Right lobe of liver (tissue), 6 donors: ENCODE data around the gene KRCC1. TPM values are rescaled to one million over a fixed set of nuclear protein-coding genes. Genes with fewer than 3 reads are reported as not detected.

ENCODE experiments used
- ATAC-seq, 4 donors: fragments of 200-7000 bp; cut with Tn5 transposase; one replicate each; pipeline ENCODE4 v1.9.1; 2020; ENCODE audit warnings: mild to moderate bottlenecking in 4 of 4, moderate library complexity in 4 of 4
- DNase-seq, 3 donors: peaks; one replicate each; pipeline ENCODE4 v3.0.0-alpha.2; 2020
- H3K27ac ChIP-seq, 3 donors: fragments of 200-600 bp; one replicate each; pipeline ENCODE4 v1.8.0; 2022
- H3K27me3 ChIP-seq, 2 donors: fragments of 200-600 bp; one replicate each; pipeline ENCODE4 v1.8.0; 2022
- H3K36me3 ChIP-seq, 4 donors: fragments of 200-600 bp; sonication (generic) in 1 of 4; one replicate each; pipeline versions ENCODE4 v1.5.1 to v1.8.0; 2017 to 2022; ENCODE audit warnings: control low read depth in 1 of 4
- H3K4me1 ChIP-seq, 4 donors: fragments of 200-600 bp; sonication (generic) in 1 of 4; one replicate each; pipeline versions ENCODE4 v1.5.1 to v1.8.0; 2017 to 2022; ENCODE audit warnings: control low read depth in 1 of 4
- H3K4me3 ChIP-seq, 3 donors: fragments of 200-600 bp; one replicate each; pipeline ENCODE4 v1.8.0; 2022
- H3K9me3 ChIP-seq, 4 donors: fragments of 200-600 bp; sonication (generic) in 1 of 4; one replicate each; pipeline versions ENCODE4 v1.5.1 to v1.8.0; 2017 to 2022; ENCODE audit warnings: control low read depth in 1 of 4
- POLR2A ChIP-seq: fragments of 450-650 bp; IDR thresholded peaks from one replicate; pipeline ENCODE4 v1.6.1; 2017; ENCODE audit warnings: antibody characterized with exemption, mild to moderate bottlenecking
- WGBS: methylation state at CpG from one replicate; pipeline ENCODE4 v1.1.6; 2018; ENCODE audit warnings: low coverage, low lambda C conversion rate; ENCODE audit not compliant: insufficient coverage; ENCODE audit errors: missing lambda C conversion rate; 5-methylcytosine and 5-hydroxymethylcytosine counted together
- intact Hi-C, 2 donors: fragments of 100-400 bp; cut with DNase I; formaldehyde crosslinking; loops; one replicate each; pipeline versions ENCODE4 v1.11.2 to v1.14.1; 2022
- long read RNA-seq: library from polyadenylated mRNA; unstranded; transcript quantifications from one replicate; pipeline ENCODE4 v2.0.0, GENCODE V29; 2019
- total RNA-seq, 6 experiments: library from RNA; depleted of rRNA in 2 of 6; stranded (reverse); fragments of >200 nt in 2 of 6; fragmentation: NEBNext Ultra II Directional in 3 of 6; extraction: Animal tissue kit (Norgen Biotek cat#: 25700) in 3 of 6; gene quantifications; one replicate each; pipeline versions ENCODE4 v1.1.0 to v1.2.4, GENCODE V29; 2016 to 2023
- TF ChIP-seq, protein P1 (sequence below), 4 donors: fragments of 200-600 bp in 3 of 4; fragments of 450-650 bp in 1 of 4; IDR thresholded peaks; one replicate each; pipeline versions ENCODE4 v1.5.1 to v1.8.0; 2016 to 2022; ENCODE audit warnings: antibody characterized with exemption in 4 of 4, mild to moderate bottlenecking in 2 of 4
- donor health status: DM: no; HTN: yes; CAD: no.
- donor health status: DM: no; HTN: no; CAD: no.
- donor health status: DM: no; HTN: no; CAD: no.
- donor health status: DM: no; HTN: yes; CAD: no.
- donor health status: DM: no; HTN: yes; CAD: no.

KRCC1 gene
- 10 to 100 TPM in 5 of 6 experiments, 1 to 10 TPM in 1; 9.3 to 17.1 (median 11.5) TPM for total RNA-seq
- long read RNA-seq, partial matches to known transcripts: 0 of 5 reads
- long read RNA-seq, other reads (novel, unspliced or antisense): 3 of 5 reads

GRCh38 chr2:88055371-88056128 is at the start of gene KRCC1:
Gene KRCC1, minus strand, starts transcription at chr2:88055783. Its CDS starts 27,220 bp downstream, at chr2:88028563.
- intact Hi-C loops: loop anchor here (5.0 to 10.0 kb wide), 2 partner anchors 107 to 129 kb away; no protein-coding TSS in a partner anchor
- peak within 1 kb of the TSS; percentile 82 to 99 (median 87) for H3K27ac ChIP-seq
- no peaks in the 10 kb centered on the region for H3K9me3 ChIP-seq
- peak; percentile 96 to 98 (median 98) for DNase-seq
- ATAC-seq: peak; percentile 88 to 97 (median 96)
- H3K4me3 ChIP-seq: peak within 1 kb of the TSS; percentile 70 to 87 (median 82)
- WGBS: 1% methylated on average over 29 of the region's 77 CpGs
- H3K4me1 ChIP-seq: peaks cover 0 to 35% (median 11%) of the 10 kb centered on the region in 4 donors
- no peaks in the 10 kb centered on the region for H3K27me3 ChIP-seq
- TF ChIP-seq POLR2A: peak; percentile 98
- TF ChIP-seq, protein P1, sequence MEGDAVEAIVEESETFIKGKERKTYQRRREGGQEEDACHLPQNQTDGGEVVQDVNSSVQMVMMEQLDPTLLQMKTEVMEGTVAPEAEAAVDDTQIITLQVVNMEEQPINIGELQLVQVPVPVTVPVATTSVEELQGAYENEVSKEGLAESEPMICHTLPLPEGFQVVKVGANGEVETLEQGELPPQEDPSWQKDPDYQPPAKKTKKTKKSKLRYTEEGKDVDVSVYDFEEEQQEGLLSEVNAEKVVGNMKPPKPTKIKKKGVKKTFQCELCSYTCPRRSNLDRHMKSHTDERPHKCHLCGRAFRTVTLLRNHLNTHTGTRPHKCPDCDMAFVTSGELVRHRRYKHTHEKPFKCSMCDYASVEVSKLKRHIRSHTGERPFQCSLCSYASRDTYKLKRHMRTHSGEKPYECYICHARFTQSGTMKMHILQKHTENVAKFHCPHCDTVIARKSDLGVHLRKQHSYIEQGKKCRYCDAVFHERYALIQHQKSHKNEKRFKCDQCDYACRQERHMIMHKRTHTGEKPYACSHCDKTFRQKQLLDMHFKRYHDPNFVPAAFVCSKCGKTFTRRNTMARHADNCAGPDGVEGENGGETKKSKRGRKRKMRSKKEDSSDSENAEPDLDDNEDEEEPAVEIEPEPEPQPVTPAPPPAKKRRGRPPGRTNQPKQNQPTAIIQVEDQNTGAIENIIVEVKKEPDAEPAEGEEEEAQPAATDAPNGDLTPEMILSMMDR (IDR thresholded peaks at IDR 0.05): peak in 3 of 4 donors; percentile 3 to 12 (median 11)
- H3K36me3 ChIP-seq: no peaks in the 10 kb centered on the region

GRCh38 chr2:88100489-88100858 is 44.9 kb upstream of the KRCC1 start:
- Histone ChIP-seq H3K9me3 (no peaks in the 10 kb centered on the region), H3K36me3 (no peaks in the 10 kb centered on the region), H3K4me1 (peaks cover 0 to 12% (median 3%) of the 10 kb centered on the region in 4 donors), H3K4me3 (no peak overlapping the region), H3K27ac (peak overlapping the region in 1 of 3 donors; percentile 56), H3K27me3 (no peaks in the 10 kb centered on the region)
- WGBS: 30% methylated on average over 3 of the region's 3 CpGs
- TF ChIP-seq POLR2A: no peak
- TF ChIP-seq, protein P1 (IDR thresholded peaks at IDR 0.05): no peak
- ATAC-seq: peak; percentile 79 to 95 (median 89)
- DNase-seq: peak in 2 of 3 donors; percentile 70 to 74
- intact Hi-C loops: no loop called here

DNA sequence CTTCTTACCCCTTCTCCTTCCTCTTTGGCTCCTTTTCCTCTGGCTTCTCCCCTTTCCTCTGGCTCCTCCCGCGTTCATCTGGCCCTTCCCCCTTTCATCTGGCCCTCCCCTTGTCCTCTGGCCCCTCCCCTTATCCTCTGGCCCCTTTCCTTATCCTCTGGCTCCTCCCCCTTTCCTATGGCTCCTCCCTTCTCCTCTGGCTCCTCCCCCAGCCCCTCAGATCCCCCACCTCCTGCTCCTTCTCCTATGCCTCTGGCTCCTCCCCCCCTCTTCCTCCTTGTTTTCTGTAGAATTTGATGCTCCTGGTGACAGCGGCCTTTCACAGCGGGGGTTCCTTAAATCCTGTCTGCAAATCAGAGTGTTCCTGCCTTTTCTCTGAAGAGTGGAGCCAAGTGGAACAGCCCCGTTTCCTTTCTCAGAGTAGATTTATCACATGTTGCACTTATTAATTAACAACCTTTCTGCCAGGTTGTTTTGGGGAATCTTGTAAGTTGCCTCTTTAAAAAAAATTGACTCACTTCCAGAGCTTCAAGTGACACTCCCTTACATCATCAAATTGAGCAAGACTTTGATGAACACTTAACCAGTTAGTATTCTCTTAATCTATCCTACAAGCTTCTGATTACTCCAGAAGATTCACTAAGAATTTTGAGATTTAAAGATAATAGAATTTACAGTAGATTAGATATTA is 44.4 kb upstream of the KRCC1 start:
- TF ChIP-seq POLR2A: no peak
- TF ChIP-seq, protein P1 (IDR thresholded peaks at IDR 0.05): no peak
- intact Hi-C loops: no loop called here
- H3K36me3 ChIP-seq: no peaks in the 10 kb centered on the region
- H3K4me3 ChIP-seq: no peak overlapping the region
- ATAC-seq: peak; percentile 43 to 78 (median 64)
- H3K4me1 ChIP-seq: peaks cover 0 to 12% (median 3%) of the 10 kb centered on the region in 4 donors
- H3K27me3 ChIP-seq: no peaks in the 10 kb centered on the region
- WGBS: 39% methylated on average over 5 of the region's 5 CpGs
- DNase-seq: no peak
- H3K27ac ChIP-seq: peak overlapping the region in 1 of 3 donors; percentile 56
- no peaks in the 10 kb centered on the region for H3K9me3 ChIP-seq

GRCh38 chr2:88098558-88098900 is 42.9 kb upstream of the KRCC1 start:
- TF ChIP-seq, protein P1 (IDR thresholded peaks at IDR 0.05): no peak
- TF ChIP-seq POLR2A: no peak
- ATAC-seq: no peak
- Histone ChIP-seq H3K9me3 (no peaks in the 10 kb centered on the region), H3K27me3 (no peaks in the 10 kb centered on the region), H3K27ac (no peak overlapping the region), H3K4me3 (no peak overlapping the region), H3K4me1 (peaks cover 0 to 12% (median 3%) of the 10 kb centered on the region in 4 donors), H3K36me3 (no peaks in the 10 kb centered on the region)
- intact Hi-C loops: no loop called here
- DNase-seq: no peak
